Type B pancreatic cell (in vitro differentiated cells): ENCODE results near the gene GIMAP8. TPM values are rescaled to one million over a fixed set of nuclear protein-coding genes. Genes with fewer than 3 reads are reported as not detected.

Experiments
- DNase-seq: peaks from one replicate; pipeline ENCODE4 v3.0.0; 2021; ENCODE audit warnings: mixed read lengths; ENCODE audit not compliant: unreplicated experiment; ENCODE audit errors: extremely low spot score
- H3K27ac Mint-ChIP-seq: 2 replicates; pipeline ENCODE4 v1.8.0; 2021; ENCODE audit warnings: mild to moderate bottlenecking, mixed read lengths
- H3K27me3 Mint-ChIP-seq: 2 replicates; pipeline ENCODE4 v1.8.0; 2021; ENCODE audit warnings: mixed read lengths
- H3K36me3 Mint-ChIP-seq: 2 replicates; pipeline ENCODE4 v1.8.0; 2021; ENCODE audit warnings: mixed read lengths
- H3K4me1 Mint-ChIP-seq: one replicate; pipeline ENCODE4 v1.8.0; 2021; ENCODE audit warnings: mixed read lengths; ENCODE audit not compliant: unreplicated experiment
- H3K4me3 Mint-ChIP-seq: 2 replicates; pipeline ENCODE4 v1.8.0; 2021; ENCODE audit warnings: mild to moderate bottlenecking, mixed read lengths
- H3K9me3 Mint-ChIP-seq: 2 replicates; pipeline ENCODE4 v1.8.0; 2021; ENCODE audit warnings: mixed read lengths
- CTCF ChIP-seq: fragments of 200-600 bp; sonication (generic); conservative IDR thresholded peaks from 2 replicates; pipeline ENCODE4 v1.5.0; 2021; ENCODE audit warnings: antibody characterized with exemption, mild to moderate bottlenecking
- total RNA-seq: library from RNA; stranded (reverse); gene quantifications from 2 replicates; pipeline ENCODE4 v1.2.1, GENCODE V29; 2021; ENCODE audit warnings: low replicate concordance

The GIMAP8 gene
- total RNA-seq, 1 donor from 2014 or later: not detected

- H3K27ac Mint-ChIP-seq: no peak overlapping the region
- DNase-seq: no peak
- no peak overlapping the region for H3K4me3 Mint-ChIP-seq
- H3K4me1 Mint-ChIP-seq: peaks cover 9% of the 10 kb centered on the region
- H3K27me3 Mint-ChIP-seq: peaks cover 18% of the 10 kb centered on the region
- H3K9me3 Mint-ChIP-seq: peaks cover 7% of the 10 kb centered on the region
- H3K36me3 Mint-ChIP-seq: no peaks in the 10 kb centered on the region
- no peak for TF ChIP-seq CTCF
Observed at GRCh38 chr7:150430465-150431085, 19.9 kb upstream of the GIMAP8 start.

GRCh38 chr7:150431839-150432658, 18.4 kb upstream of the GIMAP8 start:
- Mint-ChIP-seq H3K27me3 (peaks cover 18% of the 10 kb centered on the region), H3K9me3 (peaks cover 7% of the 10 kb centered on the region), H3K4me1 (peaks cover 9% of the 10 kb centered on the region), H3K4me3 (no peak overlapping the region), H3K36me3 (no peaks in the 10 kb centered on the region), H3K27ac (no peak overlapping the region)
- no peak for DNase-seq
- TF ChIP-seq CTCF: no peak

- Mint-ChIP-seq H3K27ac (no peak overlapping the region), H3K27me3 (peaks cover 20% of the 10 kb centered on the region), H3K4me3 (no peak overlapping the region), H3K4me1 (peaks cover 9% of the 10 kb centered on the region), H3K9me3 (peaks cover 7% of the 10 kb centered on the region), H3K36me3 (no peaks in the 10 kb centered on the region)
- TF ChIP-seq CTCF: no peak
- DNase-seq: no peak
Observed at GRCh38 chr7:150432915-150433892, 17.2 kb upstream of the GIMAP8 start.

GRCh38 chr7:150434240-150434639, 16.2 kb upstream of the GIMAP8 start:
- no peak for TF ChIP-seq CTCF
- H3K9me3 Mint-ChIP-seq: peaks cover 7% of the 10 kb centered on the region
- H3K4me1 Mint-ChIP-seq: peaks cover 2% of the 10 kb centered on the region
- H3K27ac Mint-ChIP-seq: no peak overlapping the region
- H3K36me3 Mint-ChIP-seq: no peaks in the 10 kb centered on the region
- peaks cover 24% of the 10 kb centered on the region for H3K27me3 Mint-ChIP-seq
- no peak for DNase-seq
- H3K4me3 Mint-ChIP-seq: no peak overlapping the region

GRCh38 chr7:150435047-150435389, 15.4 kb upstream of the GIMAP8 start:
- DNase-seq: no peak
- H3K4me1 Mint-ChIP-seq: no peaks in the 10 kb centered on the region
- no peak overlapping the region for H3K27ac Mint-ChIP-seq
- no peak for TF ChIP-seq CTCF
- no peaks in the 10 kb centered on the region for H3K36me3 Mint-ChIP-seq
- no peak overlapping the region for H3K4me3 Mint-ChIP-seq
- H3K9me3 Mint-ChIP-seq: peaks cover 7% of the 10 kb centered on the region
- H3K27me3 Mint-ChIP-seq: peaks cover 27% of the 10 kb centered on the region
